Measurements from ENCODE around the gene UBL7.

Gene UBL7

GRCh38 chr15:74470631-74471395 is 9.9 kb upstream of the UBL7 start:
- Histone ChIP-seq H3K9ac (ENCODE audit: low read length) (no peak overlapping the region), H3K4me2 (ENCODE audit: low read length) (no peak overlapping the region), H3K27ac (ENCODE audit: low read depth, low read length, poor library complexity, severe bottlenecking) (no peak overlapping the region), H3F3A (ENCODE audit: insufficient read depth, low read length) (no peaks in the 10 kb centered on the region), H3K79me2 (ENCODE audit: insufficient read depth, low read length) (no peaks in the 10 kb centered on the region), H3K36me3 (ENCODE audit: insufficient read depth, low read length) (peaks cover 33% of the 10 kb centered on the region), H2AFZ (ENCODE audit: low read length) (no peak overlapping the region), H4K20me1 (ENCODE audit: insufficient read depth, low read length) (no peaks in the 10 kb centered on the region), H3K4me3 (ENCODE audit: low read depth, low read length, poor library complexity, severe bottlenecking) (no peak overlapping the region), H3K4me1 (ENCODE audit: insufficient read depth, low read length, severe bottlenecking) (no peaks in the 10 kb centered on the region), H3K9me2 (ENCODE audit: low read depth, low read length) (no peaks in the 10 kb centered on the region), H3K27me3 (ENCODE audit: insufficient read depth, low read length) (no peaks in the 10 kb centered on the region), H3K9me3 (ENCODE audit: low read length) (no peaks in the 10 kb centered on the region)
- no peak for TF ChIP-seq EZH2 (IDR thresholded peaks at IDR 0.05; ENCODE audit: borderline replicate concordance, low read length)
- TF ChIP-seq, protein P1, sequence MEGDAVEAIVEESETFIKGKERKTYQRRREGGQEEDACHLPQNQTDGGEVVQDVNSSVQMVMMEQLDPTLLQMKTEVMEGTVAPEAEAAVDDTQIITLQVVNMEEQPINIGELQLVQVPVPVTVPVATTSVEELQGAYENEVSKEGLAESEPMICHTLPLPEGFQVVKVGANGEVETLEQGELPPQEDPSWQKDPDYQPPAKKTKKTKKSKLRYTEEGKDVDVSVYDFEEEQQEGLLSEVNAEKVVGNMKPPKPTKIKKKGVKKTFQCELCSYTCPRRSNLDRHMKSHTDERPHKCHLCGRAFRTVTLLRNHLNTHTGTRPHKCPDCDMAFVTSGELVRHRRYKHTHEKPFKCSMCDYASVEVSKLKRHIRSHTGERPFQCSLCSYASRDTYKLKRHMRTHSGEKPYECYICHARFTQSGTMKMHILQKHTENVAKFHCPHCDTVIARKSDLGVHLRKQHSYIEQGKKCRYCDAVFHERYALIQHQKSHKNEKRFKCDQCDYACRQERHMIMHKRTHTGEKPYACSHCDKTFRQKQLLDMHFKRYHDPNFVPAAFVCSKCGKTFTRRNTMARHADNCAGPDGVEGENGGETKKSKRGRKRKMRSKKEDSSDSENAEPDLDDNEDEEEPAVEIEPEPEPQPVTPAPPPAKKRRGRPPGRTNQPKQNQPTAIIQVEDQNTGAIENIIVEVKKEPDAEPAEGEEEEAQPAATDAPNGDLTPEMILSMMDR (IDR thresholded peaks at IDR 0.05; ENCODE audit: low read length): no peak

- Histone ChIP-seq H3K9ac (ENCODE audit: low read length) (no peak overlapping the region), H3K9me3 (ENCODE audit: low read length) (no peaks in the 10 kb centered on the region), H3F3A (ENCODE audit: insufficient read depth, low read length) (no peaks in the 10 kb centered on the region), H3K27ac (ENCODE audit: low read depth, low read length, poor library complexity, severe bottlenecking) (no peak overlapping the region), H3K9me2 (ENCODE audit: low read depth, low read length) (no peaks in the 10 kb centered on the region), H3K36me3 (ENCODE audit: insufficient read depth, low read length) (peaks cover 30% of the 10 kb centered on the region), H2AFZ (ENCODE audit: low read length) (no peak overlapping the region), H3K27me3 (ENCODE audit: insufficient read depth, low read length) (no peaks in the 10 kb centered on the region), H3K4me1 (ENCODE audit: insufficient read depth, low read length, severe bottlenecking) (peaks cover 3% of the 10 kb centered on the region), H4K20me1 (ENCODE audit: insufficient read depth, low read length) (no peaks in the 10 kb centered on the region), H3K4me3 (ENCODE audit: low read depth, low read length, poor library complexity, severe bottlenecking) (no peak overlapping the region), H3K79me2 (ENCODE audit: insufficient read depth, low read length) (no peaks in the 10 kb centered on the region), H3K4me2 (ENCODE audit: low read length) (no peak overlapping the region)
- TF ChIP-seq, protein P1 (IDR thresholded peaks at IDR 0.05; ENCODE audit: low read length): no peak
- TF ChIP-seq EZH2 (IDR thresholded peaks at IDR 0.05; ENCODE audit: borderline replicate concordance, low read length): no peak
Measured at GRCh38 chr15:74468341-74469032, 7.5 kb upstream of the UBL7 start.

DNA sequence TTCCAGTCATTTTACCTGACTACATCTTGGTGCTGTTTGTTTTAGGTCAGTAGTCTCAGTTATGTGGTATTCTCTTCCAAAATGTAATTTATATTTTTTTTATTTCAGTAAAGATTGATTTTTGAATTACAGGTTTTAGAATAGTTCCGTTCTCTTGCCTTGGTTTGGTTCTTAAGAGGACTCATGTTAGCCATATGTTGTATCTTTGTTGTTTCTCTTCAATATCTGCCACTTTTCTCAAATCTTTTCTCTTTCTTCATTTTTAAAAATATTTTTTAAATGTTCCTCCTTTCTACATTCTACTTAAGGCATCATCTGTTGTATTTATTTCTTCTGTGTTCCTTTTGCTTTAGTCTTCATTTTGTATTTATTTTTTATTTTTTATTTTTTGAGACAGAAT is 5.6 kb upstream of the UBL7 start:
- Histone ChIP-seq H3K36me3 (ENCODE audit: insufficient read depth, low read length) (peaks cover 23% of the 10 kb centered on the region), H3K79me2 (ENCODE audit: insufficient read depth, low read length) (peaks cover 7% of the 10 kb centered on the region), H3K9me3 (ENCODE audit: low read length) (no peaks in the 10 kb centered on the region), H3K9ac (ENCODE audit: low read length) (no peak overlapping the region), H3K27ac (ENCODE audit: low read depth, low read length, poor library complexity, severe bottlenecking) (no peak overlapping the region), H3K9me2 (ENCODE audit: low read depth, low read length) (no peaks in the 10 kb centered on the region), H2AFZ (ENCODE audit: low read length) (no peak overlapping the region), H3K4me3 (ENCODE audit: low read depth, low read length, poor library complexity, severe bottlenecking) (no peak overlapping the region), H3F3A (ENCODE audit: insufficient read depth, low read length) (no peaks in the 10 kb centered on the region), H4K20me1 (ENCODE audit: insufficient read depth, low read length) (no peaks in the 10 kb centered on the region), H3K27me3 (ENCODE audit: insufficient read depth, low read length) (no peaks in the 10 kb centered on the region), H3K4me2 (ENCODE audit: low read length) (no peak overlapping the region), H3K4me1 (ENCODE audit: insufficient read depth, low read length, severe bottlenecking) (peaks cover 22% of the 10 kb centered on the region)
- no peak for TF ChIP-seq EZH2 (IDR thresholded peaks at IDR 0.05; ENCODE audit: borderline replicate concordance, low read length)
- TF ChIP-seq, protein P1 (IDR thresholded peaks at IDR 0.05; ENCODE audit: low read length): no peak

Data from OCI-LY1 (cell line).